Epithelial cell of proximal tubule (primary cell): ENCODE measurements around the gene B4GALT1. TPM values are rescaled to one million over a fixed set of nuclear protein-coding genes. Genes with fewer than 3 reads are reported as not detected.
A peak's percentile ranks its signal among the peaks of the same experiment; 100 is the strongest.
"Not testable (repeated sequence)": the region's sequence is repeated elsewhere in the genome, so short reads cannot be mapped to it uniquely, and the experiment has no call there.

ENCODE experiments used
- DNase-seq: peaks from one replicate; pipeline ENCODE4 v3.0.0-alpha.2; 2011; ENCODE audit warnings: low read depth
- H3K4me3 ChIP-seq: 2 replicates; pipeline ENCODE4 v1.5.1; 2011; ENCODE audit warnings: low read depth, mild to moderate bottlenecking, low read length
- CTCF ChIP-seq: conservative IDR thresholded peaks from 2 replicates; pipeline ENCODE4 v1.5.1; 2012; ENCODE audit warnings: low read depth, mild to moderate bottlenecking, low read length
- total RNA-seq: library from RNA; depleted of rRNA; stranded (reverse); fragments of >200 nt; gene quantifications from 2 replicates; pipeline ENCODE4 v1.2.3, GENCODE V29; 2015

B4GALT1 gene
- total RNA-seq, 1 donor from 2014 or later: 60.7 TPM

- H3K4me3 ChIP-seq: peak overlapping the region; percentile 94
- TF ChIP-seq CTCF: no peak
- DNase-seq: no peak
Measured at GRCh38 chr9:33166231-33167083, 679 bp downstream of the B4GALT1 start.

GRCh38 chr9:33165263-33166151 lies 1.6 kb downstream of the B4GALT1 start:
- no peak for TF ChIP-seq CTCF
- peak overlapping the region; percentile 94 for H3K4me3 ChIP-seq
- DNase-seq: no peak

- peak overlapping the region; percentile 94 for H3K4me3 ChIP-seq
- DNase-seq: not testable (repeated sequence)
Measured at GRCh38 chr9:33164921-33165262, 2.2 kb downstream of the B4GALT1 start.

- no peak for TF ChIP-seq CTCF
- peak overlapping the region; percentile 94 for H3K4me3 ChIP-seq
- no peak for DNase-seq
Measured at GRCh38 chr9:33164138-33164809, 2.9 kb downstream of the B4GALT1 start.

- no peak for DNase-seq
- H3K4me3 ChIP-seq: peak overlapping the region; percentile 94
- no peak for TF ChIP-seq CTCF
Measured at GRCh38 chr9:33163433-33164137, 3.6 kb downstream of the B4GALT1 start.

GRCh38 chr9:33162721-33163311 lies 4.3 kb downstream of the B4GALT1 start:
- TF ChIP-seq CTCF: no peak
- no peak for DNase-seq
- H3K4me3 ChIP-seq: peak overlapping the region; percentile 94
